CD4-positive, alpha-beta memory T cell (primary cell): ENCODE measurements around the gene HAO1. TPM values are rescaled to one million over a fixed set of nuclear protein-coding genes. Genes with fewer than 3 reads are reported as not detected.
A peak's percentile ranks its signal among the peaks of the same experiment; 100 is the strongest.
"Not testable (repeated sequence)": the region's sequence is repeated elsewhere in the genome, so short reads cannot be mapped to it uniquely, and the experiment has no call there.

ENCODE experiments used
- CTCF ChIA-PET: fragments of 350-600 bp; sonication (Branson Sonifier 250); formaldehyde crosslinking; loops from one replicate; lab custom pipeline; 2021; ENCODE audit warnings: inconsistent platforms; ENCODE audit not compliant: partially characterized antibody; lab: Charles Lee
- POLR2A ChIA-PET: fragments of 350-600 bp; sonication (Branson Sonifier 250); formaldehyde crosslinking; loops from one replicate; lab custom pipeline; 2021; ENCODE audit not compliant: partially characterized antibody; lab: Charles Lee
- DNase-seq, 5 donors: peaks; one replicate each; pipeline versions ENCODE4 v3.0.0 to v3.0.0-alpha.2; 2020 to 2022; ENCODE audit warnings: mixed read lengths in 1 of 5
- H3K27ac ChIP-seq: one replicate; pipeline ENCODE4 v1.7.0; 2013; ENCODE audit warnings: low read depth, low read length
- H3K27me3 ChIP-seq: 2 replicates; pipeline ENCODE4 v1.7.0; 2013; ENCODE audit warnings: mild to moderate bottlenecking, low read length, moderate library complexity; ENCODE audit not compliant: insufficient read depth
- H3K36me3 ChIP-seq: 2 replicates; pipeline ENCODE4 v1.7.0; 2013; ENCODE audit warnings: mild to moderate bottlenecking, low read length, moderate library complexity; ENCODE audit not compliant: insufficient read depth
- H3K4me1 ChIP-seq: 2 replicates; pipeline ENCODE4 v1.7.0; 2013; ENCODE audit warnings: mild to moderate bottlenecking, low read length, moderate library complexity; ENCODE audit not compliant: insufficient read depth
- H3K4me3 ChIP-seq, 2 donors: one replicate each; pipeline ENCODE4 v1.7.0; 2013; ENCODE audit warnings: low read length in 2 of 2, mild to moderate bottlenecking in 1 of 2
- H3K9me3 ChIP-seq, 2 donors: one replicate each; pipeline ENCODE4 v1.7.0; 2013; ENCODE audit warnings: low read length in 2 of 2, control low read depth in 1 of 2; ENCODE audit not compliant: control insufficient read depth in 1 of 2
- H3K27ac Mint-ChIP-seq, 7 donors: one replicate each; pipeline ENCODE4 v1.8.0; 2020 to 2021; ENCODE audit warnings: mixed read lengths in 7 of 7, mild to moderate bottlenecking in 6 of 7, inconsistent platforms in 3 of 7, moderate library complexity in 3 of 7
- H3K27me3 Mint-ChIP-seq, 2 donors: one replicate each; pipeline ENCODE4 v1.8.0; 2020 to 2021; ENCODE audit warnings: mixed read lengths in 2 of 2
- H3K36me3 Mint-ChIP-seq, 2 donors: one replicate each; pipeline ENCODE4 v1.8.0; 2020 to 2021; ENCODE audit warnings: mixed read lengths in 2 of 2, inconsistent platforms in 1 of 2, mild to moderate bottlenecking in 1 of 2
- H3K4me1 Mint-ChIP-seq, 4 donors: one replicate each; pipeline ENCODE4 v1.8.0; 2020 to 2021; ENCODE audit warnings: mixed read lengths in 4 of 4, mild to moderate bottlenecking in 1 of 4
- H3K4me3 Mint-ChIP-seq, 8 donors: one replicate each; pipeline ENCODE4 v1.8.0; 2020 to 2021; ENCODE audit warnings: mixed read lengths in 8 of 8, mild to moderate bottlenecking in 7 of 8, moderate library complexity in 6 of 8, inconsistent platforms in 3 of 8
- H3K9me3 Mint-ChIP-seq, 8 donors: one replicate each; pipeline ENCODE4 v1.8.0; 2020 to 2021; ENCODE audit warnings: mixed read lengths in 8 of 8, mild to moderate bottlenecking in 5 of 8, inconsistent platforms in 3 of 8, moderate library complexity in 1 of 8
- intact Hi-C: fragments of 100-400 bp; cut with micrococcal nuclease; formaldehyde crosslinking; loops from one replicate; pipeline ENCODE4 v1.15.1; 2023
- polyA plus RNA-seq, 2 donors: library from polyadenylated mRNA; unstranded; fragments of 300-500 nt; fragmentation: Illumina TruSeq; gene quantifications; one replicate each; pipeline ENCODE4 v1.2.3, GENCODE V29; 2021
- total RNA-seq, 2 experiments: library from RNA; stranded (reverse); gene quantifications; one replicate each; pipeline ENCODE4 v1.2.3, GENCODE V29; 2021

The HAO1 gene
- total and polyA plus RNA-seq, 4 experiments from 2014 or later = not detected

DNA sequence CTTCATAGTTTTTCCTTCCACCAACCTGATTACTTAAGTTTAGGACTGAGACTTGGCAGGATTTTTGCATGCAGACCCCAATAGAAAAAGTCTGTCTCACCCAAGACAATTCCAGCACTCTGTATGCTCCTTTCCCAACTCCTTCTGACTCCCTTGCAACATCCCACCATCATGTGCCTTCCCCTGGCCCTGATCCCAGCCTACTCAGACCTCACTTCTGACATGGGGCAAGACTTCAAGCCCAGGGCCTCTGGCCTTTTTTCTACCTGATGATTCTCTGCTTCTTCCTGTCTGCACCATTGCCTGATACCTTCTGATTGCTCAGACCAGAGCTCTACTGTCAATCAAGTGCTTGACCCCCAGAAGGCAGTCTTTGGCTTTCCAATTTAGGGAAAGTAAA, 96.6 kb downstream of the HAO1 start:
- DNase-seq = no peak
- intact Hi-C loops = no loop called here
- Histone ChIP-seq H3K27me3 (no peaks in the 10 kb centered on the region), H3K36me3 (no peaks in the 10 kb centered on the region), H3K4me3 (no peak overlapping the region), H3K27ac (no peak overlapping the region), H3K9me3 (no peaks in the 10 kb centered on the region), H3K4me1 (no peaks in the 10 kb centered on the region)
- Mint-ChIP-seq H3K27me3 (peaks cover 0 to 3% of the 10 kb centered on the region in 2 donors), H3K9me3 (peaks cover 0 to 2% (median 0%) of the 10 kb centered on the region in 8 donors), H3K36me3 (no peaks in the 10 kb centered on the region), H3K27ac (no peak overlapping the region), H3K4me3 (no peak overlapping the region), H3K4me1 (no peaks in the 10 kb centered on the region)
- ChIA-PET CTCF (no interaction called here), POLR2A (no interaction called here)

DNA sequence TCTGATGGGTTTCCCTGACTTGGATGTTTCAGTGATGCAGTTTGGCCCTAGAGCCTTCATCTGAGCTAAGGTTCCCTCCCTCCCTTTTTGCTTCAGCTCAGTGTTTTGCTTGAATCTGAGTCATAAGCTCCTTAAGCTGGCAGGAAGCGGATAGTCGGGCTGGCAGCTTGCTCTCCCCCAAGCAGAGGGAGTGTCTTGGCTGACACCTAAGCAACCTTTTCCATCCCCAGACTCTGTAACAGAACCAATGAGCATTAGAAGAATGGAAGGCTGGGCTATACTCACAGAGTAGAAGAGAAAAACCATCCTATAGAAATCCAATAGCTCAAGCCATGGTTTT, 98.3 kb downstream of the HAO1 start:
- no peak for DNase-seq
- H3K4me3 Mint-ChIP-seq = no peak overlapping the region
- Histone ChIP-seq H3K4me1 (no peaks in the 10 kb centered on the region), H3K36me3 (no peaks in the 10 kb centered on the region), H3K4me3 (no peak overlapping the region), H3K27me3 (no peaks in the 10 kb centered on the region), H3K27ac (no peak overlapping the region), H3K9me3 (no peaks in the 10 kb centered on the region)
- H3K27me3 Mint-ChIP-seq = peaks cover 0 to 3% of the 10 kb centered on the region in 2 donors
- POLR2A ChIA-PET = no interaction called here
- H3K4me1 Mint-ChIP-seq = no peaks in the 10 kb centered on the region
- no peak overlapping the region for H3K27ac Mint-ChIP-seq
- CTCF ChIA-PET = no interaction called here
- peaks cover 0 to 2% (median 0%) of the 10 kb centered on the region in 8 donors for H3K9me3 Mint-ChIP-seq
- no peaks in the 10 kb centered on the region for H3K36me3 Mint-ChIP-seq
- intact Hi-C loops = no loop called here

DNA sequence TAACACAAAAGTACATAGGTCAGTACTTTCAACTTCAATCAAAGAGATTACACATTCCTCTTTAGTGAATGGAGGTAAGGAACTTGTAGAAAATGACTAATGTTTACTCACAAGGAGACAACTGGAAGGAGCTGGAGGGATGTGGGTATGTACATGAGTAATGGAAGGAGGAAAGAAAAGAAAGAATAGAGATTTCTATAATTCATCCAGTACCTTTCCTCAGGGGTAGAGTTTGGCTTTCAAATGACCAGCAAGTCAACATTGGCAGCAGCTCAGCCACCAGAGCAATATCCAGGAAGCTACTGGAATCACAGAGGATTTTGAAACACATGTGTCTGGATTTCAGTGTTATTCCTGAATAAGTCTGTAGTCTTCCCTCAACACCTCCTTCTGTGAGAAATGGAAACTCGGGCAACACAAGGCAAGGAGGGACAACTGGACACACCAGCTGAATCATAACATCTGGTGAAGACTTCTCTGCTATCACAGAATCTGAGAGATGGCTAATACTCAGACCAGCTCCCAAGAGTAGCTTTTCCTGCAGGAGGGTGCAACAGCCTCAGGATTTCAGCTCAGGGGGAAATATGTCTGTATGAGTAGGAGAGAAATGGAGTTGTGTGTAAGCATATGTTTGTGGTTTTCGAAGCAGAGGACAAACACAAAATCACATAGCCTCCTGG, 98.8 kb downstream of the HAO1 start:
- CTCF ChIA-PET = no interaction called here
- intact Hi-C loops = no loop called here
- no peaks in the 10 kb centered on the region for H3K4me1 ChIP-seq
- H3K4me3 Mint-ChIP-seq = no peak overlapping the region
- no peak overlapping the region for H3K4me3 ChIP-seq
- no peaks in the 10 kb centered on the region for H3K27me3 ChIP-seq
- no peak overlapping the region for H3K27ac ChIP-seq
- H3K9me3 Mint-ChIP-seq = peaks cover 0 to 2% (median 0%) of the 10 kb centered on the region in 8 donors
- no peaks in the 10 kb centered on the region for H3K36me3 Mint-ChIP-seq
- no peaks in the 10 kb centered on the region for H3K4me1 Mint-ChIP-seq
- POLR2A ChIA-PET = no interaction called here
- H3K27ac Mint-ChIP-seq = no peak overlapping the region
- no peak for DNase-seq
- no peaks in the 10 kb centered on the region for H3K36me3 ChIP-seq
- peaks cover 0 to 3% of the 10 kb centered on the region in 2 donors for H3K27me3 Mint-ChIP-seq
- H3K9me3 ChIP-seq = no peaks in the 10 kb centered on the region

DNA sequence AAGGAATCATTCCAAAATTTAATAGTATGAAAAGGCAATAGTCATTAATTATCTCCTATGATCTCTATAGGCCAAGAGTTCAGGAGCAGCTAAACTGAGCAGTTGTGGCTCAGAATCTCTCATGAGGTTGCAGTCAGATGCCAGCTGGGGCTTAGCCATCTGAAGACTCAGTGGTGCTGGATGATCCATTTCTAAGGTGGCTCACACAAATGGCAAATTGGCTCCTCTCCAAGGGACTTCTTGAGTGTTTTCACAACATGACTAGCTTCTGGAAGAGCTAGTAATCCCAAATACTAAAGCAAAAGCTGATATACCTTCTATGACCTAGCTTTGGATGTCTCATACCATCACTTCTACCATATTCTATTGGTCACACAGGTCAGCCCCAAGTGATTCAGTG, 104.2 kb downstream of the HAO1 start:
- ChIA-PET POLR2A (no interaction called here), CTCF (no interaction called here)
- Mint-ChIP-seq H3K4me1 (no peaks in the 10 kb centered on the region), H3K27ac (peak overlapping the region in 1 of 7 donors; percentile 53), H3K9me3 (peaks cover 0 to 11% (median 2%) of the 10 kb centered on the region in 8 donors), H3K4me3 (no peak overlapping the region), H3K27me3 (no peaks in the 10 kb centered on the region), H3K36me3 (no peaks in the 10 kb centered on the region)
- DNase-seq = no peak
- intact Hi-C loops = no loop called here
- Histone ChIP-seq H3K27me3 (no peaks in the 10 kb centered on the region), H3K4me1 (no peaks in the 10 kb centered on the region), H3K9me3 (no peaks in the 10 kb centered on the region), H3K36me3 (no peaks in the 10 kb centered on the region), H3K27ac (no peak overlapping the region), H3K4me3 (no peak overlapping the region)

DNA sequence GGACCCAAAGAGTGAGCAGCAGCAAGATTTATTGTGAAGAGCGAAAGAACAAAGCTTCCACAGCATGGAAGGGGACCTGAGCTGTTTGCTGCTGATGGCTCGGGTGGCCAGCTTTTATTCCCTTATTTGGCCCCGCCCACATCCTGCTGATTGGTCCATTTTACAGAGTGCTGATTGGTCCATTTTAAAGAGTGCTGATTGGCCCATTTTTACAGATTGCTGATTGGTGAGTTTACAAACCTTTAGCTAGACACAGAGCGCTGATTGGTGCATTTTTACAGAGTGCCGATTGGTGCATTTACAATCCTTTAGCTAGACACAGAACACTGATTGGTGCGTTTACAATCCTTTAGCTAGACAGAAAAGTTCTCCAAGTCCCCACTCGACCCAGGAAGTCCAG, 105.8 kb downstream of the HAO1 start:
- CTCF ChIA-PET, H3K4me3 Mint-ChIP-seq, H3K4me1 ChIP-seq, DNase-seq, H3K4me1 Mint-ChIP-seq, POLR2A ChIA-PET, H3K9me3 ChIP-seq, H3K27ac ChIP-seq, H3K36me3 ChIP-seq, H3K36me3 Mint-ChIP-seq, H3K27ac Mint-ChIP-seq, intact Hi-C loops, H3K4me3 ChIP-seq, H3K27me3 ChIP-seq, H3K27me3 Mint-ChIP-seq: not testable (repeated sequence)
- peaks cover 0 to 11% (median 2%) of the 10 kb centered on the region in 8 donors for H3K9me3 Mint-ChIP-seq

Other genes with a start within 250 kb of the HAO1 start
- 10 to 100 TPM; 71.6 to 74.6 TPM for gene TMX4, start 79.3 kb upstream of the HAO1 start, total RNA-seq
- gene TMX4, start 79.3 kb upstream of the HAO1 start, polyA plus RNA-seq = 10 to 100 TPM; 62.5 to 72.5 TPM
- 1 to 10 TPM; 9.5 to 9.6 TPM for gene PLCB1, start 191.8 kb upstream of the HAO1 start, total RNA-seq
- 1 to 10 TPM; 5.5 to 6.9 TPM for gene PLCB1, start 191.8 kb upstream of the HAO1 start, polyA plus RNA-seq